ENCODE measurements around the gene PLPPR1.

PLPPR1 gene

DNA sequence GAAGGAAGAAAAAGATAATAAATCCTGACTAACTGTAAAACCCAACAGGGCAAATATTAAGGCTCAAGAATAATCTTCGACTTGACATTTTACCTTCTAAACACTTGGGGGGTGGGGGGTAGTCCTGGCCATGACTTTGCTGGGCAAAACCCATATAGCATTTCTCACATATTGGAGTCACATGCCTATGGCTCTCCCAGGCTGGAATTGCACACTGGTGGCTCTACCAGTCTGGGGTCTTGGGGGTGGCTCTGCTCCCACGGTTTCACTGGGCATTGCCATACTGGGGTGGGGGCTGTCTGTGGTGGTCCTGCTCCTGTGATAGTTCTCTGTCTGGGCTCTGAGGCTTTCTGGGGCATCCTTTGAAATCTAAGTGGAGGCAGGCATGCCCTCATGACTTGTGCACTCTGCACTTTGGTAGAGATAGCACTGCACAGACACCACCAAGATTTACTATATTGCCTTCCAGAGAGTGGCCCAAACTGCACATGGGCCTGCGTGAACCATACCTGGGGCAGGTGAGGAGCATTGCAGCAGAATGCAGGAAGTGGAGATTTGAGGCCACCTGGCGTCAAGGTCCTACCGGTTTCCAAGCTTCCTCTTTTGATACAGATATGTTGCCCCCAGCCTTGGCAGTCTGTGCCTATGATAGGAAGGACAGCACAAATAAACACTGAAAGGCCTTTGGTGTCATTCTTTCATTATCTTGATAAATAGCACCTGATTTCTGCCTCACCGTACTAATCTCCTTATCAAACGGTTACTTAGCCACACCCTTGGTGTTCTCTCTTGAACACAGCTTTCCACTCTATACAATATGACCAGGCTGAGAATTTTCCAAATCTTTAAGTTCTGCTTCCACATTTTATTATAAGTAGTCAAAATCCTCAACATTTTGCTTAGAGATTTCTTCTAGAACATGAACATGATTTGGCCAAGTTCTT lies 326.5 kb downstream of the PLPPR1 start:
- no peak for DNase-seq

DNA sequence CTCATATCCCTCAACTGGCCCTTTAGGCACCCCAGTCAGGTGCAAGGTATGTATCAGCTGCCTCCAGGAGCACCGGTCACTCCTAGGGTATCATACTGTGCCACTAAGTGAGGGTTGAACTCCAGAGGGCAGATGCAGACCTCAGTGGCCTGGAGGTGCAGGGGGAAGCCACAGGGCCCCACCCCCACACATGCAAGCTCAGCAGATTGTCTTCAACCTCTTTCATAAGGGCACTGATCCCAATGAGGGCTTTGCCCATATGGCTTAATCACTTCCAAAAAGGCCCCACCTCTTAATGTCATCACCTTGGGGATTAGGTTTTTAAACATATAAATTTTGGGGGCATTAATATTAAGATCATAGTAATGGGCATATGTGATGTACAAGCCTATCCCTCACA lies 328.1 kb downstream of the PLPPR1 start:
- DNase-seq = no peak

DNA sequence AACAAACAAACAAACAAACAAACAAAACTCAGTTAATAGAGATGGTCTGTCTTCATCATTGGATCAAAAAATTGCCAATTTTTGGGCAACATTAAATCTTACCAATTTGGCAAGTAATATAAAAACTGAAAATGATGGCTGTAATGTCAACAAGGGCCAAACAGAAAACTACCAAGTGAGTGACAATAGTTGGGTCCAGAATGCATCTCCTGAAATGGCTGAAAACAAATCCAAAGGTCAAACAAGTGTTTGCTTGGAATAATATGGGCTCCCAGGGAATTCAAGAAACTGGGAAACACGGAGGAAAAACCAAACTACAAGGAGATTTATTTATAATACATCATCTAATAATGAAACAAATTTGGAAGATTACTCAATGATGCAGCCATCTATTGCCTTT lies 331.2 kb downstream of the PLPPR1 start:
- no peak for DNase-seq

DNA sequence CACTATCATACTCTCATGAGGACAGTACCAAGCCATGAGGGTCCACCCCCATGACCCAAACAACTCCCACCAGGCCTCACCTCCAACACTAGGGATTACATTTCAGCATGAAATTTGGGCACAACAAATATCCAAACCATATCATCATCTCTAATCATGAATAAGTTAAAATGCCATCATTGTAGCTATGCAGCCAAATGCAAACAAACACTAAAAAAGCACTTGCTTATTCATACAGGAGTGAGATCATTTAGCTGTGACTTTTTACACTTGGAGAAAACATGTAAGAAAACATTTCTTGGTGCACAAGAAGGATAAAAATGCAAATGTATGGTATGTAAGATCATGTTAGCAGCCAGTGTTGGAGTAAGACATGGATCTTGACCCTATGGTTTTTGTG lies 332.1 kb downstream of the PLPPR1 start:
- no peak for DNase-seq

DNA sequence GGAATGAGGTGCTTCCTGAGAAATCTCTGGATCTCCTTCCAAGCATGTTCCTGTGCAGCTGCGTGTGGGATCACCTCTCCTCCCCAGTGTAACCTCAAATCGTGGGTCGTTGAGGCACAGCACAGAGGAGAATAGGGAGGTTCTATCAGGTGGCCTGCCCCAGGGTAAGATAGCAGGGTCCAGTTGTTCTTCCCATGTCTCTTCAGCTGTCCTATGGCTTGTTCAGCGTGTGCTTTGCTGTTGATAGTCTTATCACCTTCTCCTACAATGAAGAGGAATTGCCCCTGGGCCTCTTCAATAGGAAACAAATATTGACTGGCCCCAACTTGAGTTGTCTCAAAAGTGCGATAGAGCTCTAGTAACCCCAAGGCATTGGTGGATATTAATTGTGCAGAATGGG lies 333.9 kb downstream of the PLPPR1 start:
- DNase-seq = no peak

DNA sequence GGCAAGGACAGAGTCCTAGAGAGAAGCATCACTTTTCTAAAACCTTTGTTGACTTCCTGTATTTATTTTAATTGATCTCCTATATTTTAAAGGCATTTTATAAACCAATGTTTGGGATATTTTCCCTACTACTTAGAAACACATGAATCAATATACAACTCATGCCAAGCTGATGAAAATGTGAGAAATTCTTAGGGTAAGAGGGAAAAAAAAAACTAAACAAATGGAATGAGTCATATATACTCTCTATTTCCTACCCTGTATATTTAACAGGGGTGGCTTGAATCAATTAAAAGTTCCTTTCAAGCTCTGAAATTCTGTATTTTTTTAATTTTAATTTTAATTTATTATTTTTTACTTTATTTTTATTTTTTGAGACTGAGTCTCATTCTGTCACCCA lies 336.7 kb downstream of the PLPPR1 start:
- DNase-seq = no peak

DNA sequence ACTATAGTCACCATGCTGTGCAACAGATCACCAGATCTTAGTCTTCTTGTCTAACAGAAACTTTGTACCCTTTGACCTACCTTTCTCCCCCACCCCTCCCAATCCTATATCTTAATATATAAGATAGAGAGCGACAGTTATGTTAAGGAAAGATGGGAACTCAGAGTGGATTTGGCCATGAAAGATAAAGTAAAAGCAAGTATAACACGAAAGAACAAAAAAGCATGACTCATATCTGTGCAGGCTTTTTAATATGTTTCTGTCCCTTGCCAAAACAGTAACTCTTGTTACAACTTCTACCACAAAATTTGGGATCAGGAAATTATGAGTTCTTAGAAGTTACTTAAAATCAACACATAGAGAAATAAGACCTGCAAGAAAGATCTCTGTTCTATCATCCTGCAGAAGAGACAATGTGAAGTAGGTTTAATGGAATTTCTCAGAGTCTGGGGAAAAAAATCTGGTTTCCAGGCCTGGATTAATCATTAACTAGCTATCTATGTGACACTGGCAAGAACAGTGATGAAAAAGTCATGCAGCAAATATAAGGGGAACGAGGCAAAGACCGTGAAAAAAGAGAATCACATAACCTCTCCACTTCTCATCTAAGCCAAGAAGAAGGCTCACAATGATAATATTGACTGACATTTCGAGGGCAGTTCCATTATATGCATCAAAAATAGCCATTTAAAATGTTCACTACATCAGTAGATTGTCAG lies 337.7 kb downstream of the PLPPR1 start:
- DNase-seq = no peak

DNA sequence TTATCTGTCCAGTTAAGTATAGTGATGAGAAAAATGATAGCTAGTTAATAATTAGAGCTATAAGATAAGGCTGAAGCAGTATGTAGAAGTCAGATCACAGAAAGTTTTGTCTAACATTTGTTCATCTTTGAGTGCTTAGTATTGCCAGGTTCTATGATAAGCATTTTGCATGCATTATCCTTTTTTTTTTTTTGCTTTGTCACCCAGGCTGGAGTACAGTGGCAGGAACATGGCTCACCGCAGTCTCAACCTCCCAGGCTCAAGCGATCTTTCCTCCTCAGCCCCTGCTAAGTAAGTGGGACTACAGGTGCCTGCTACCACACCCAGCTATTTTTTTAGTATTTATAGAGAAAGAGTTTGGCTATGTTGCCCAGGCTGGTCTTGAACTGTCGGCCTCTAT lies 338.8 kb downstream of the PLPPR1 start:
- DNase-seq = no peak

DNA sequence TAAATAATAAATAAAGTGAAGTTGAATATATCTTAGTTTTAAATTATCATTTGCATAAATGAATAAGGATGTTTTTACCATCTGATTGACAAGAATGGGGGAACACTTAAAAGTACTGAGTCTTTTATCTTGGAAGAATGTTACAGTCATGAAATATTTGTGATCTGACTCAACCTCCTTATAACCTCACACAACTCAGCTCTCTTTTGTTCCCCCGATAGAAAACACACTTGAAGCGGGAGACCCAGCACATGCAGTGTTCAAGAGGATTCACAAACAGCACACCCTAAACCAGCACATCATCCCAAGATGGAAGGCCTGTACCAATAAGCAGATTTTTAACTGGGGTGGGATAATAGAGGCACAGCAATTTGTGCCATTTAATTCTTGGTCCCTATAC lies 340.8 kb downstream of the PLPPR1 start:
- no peak for DNase-seq

DNA sequence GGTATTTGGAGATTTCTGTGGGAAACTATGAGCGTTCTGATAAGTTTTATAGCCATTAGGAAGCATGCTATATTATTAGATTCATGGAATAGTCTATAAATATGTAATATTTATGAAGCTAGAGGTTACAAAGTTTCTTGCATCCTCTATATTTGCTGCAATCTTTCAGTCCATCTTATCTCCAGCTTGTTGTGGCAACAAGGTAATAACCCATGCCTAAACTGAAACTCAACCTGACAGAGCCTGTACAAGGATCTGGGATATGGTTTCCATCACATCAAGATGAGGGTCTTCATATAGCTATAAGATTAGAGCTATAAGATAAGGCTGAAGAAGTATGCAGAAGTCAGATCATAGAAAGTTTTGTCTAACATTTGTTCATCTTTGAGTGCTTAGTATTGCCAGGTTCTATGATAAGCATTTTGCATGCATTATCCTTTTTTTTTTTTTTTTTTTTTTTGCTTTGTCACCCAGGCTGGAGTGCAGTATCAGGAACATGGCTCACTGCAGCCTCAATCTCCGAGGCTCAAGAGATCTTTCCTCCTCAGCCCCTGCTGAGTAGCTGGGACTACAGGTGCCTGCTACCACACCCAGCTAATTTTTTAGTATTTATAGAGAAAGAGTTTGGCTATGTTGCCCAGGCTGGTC lies 341.5 kb downstream of the PLPPR1 start:
- DNase-seq = no peak

DNA sequence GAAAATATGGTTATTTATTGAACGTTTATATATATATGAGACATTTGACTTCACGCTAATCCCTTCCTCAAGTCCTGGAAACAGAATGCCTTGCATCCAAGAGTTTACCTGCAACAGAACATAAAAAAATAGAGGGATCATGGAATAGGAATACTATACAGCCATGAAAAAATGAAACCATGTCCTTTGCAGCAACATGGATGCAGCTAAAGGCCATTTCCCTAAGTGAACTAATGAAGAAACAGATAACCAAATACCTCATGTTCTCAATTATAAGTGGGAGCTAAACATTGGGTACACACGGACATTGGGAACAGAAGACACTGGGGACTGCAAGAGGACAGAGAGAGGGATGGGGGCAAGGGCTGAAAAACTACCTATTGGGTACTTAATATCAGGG lies 343.3 kb downstream of the PLPPR1 start:
- no peak for DNase-seq

DNA sequence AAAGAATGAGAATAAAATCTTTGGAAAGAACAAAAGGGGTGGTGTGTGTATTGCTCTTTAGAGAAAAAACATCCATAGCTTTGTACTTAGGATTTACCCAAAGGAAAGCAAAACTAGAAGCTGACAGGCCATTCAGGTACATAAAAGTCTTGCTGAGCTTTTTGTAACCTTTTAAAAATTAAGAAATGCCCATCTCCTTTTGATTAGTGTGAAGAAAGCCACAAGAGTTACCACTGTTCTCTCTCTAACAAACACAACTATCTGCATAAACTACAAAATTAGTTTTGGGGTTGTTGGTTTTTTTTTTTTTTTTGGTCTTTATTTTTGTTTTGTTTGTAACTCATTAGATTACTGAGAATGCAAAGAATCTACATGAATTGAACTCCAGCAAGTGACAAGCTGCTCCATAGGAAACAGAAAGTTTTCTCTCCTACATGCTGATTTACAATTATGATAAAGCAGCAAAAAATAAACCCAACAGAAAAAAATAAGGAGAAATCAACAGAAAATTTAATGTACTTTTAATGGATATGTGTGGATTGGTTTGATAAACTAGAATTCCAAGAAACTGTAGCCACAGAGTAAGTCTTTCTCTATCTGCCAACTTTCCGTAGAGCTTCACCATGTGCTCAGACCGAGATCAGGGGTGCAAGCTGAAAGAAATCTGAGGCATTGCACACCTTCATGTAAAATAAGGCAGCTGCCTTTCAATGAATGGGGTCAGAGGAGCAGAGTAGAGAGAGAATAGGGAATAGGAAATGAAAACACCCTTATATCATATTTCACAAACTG lies 344.0 kb downstream of the PLPPR1 start:
- no peak for DNase-seq
